Gastroesophageal sphincter (tissue), 3 donors: ENCODE measurements around the gene LBHD2.
A peak's percentile ranks its signal among the peaks of the same experiment; 100 is the strongest.

ENCODE experiments used
- POLR2AphosphoS5 ChIP-seq: sonication (generic); formaldehyde crosslinking; IDR thresholded peaks from one replicate; pipeline ENCODE4 v1.6.1; 2017; ENCODE audit warnings: antibody characterized with exemption
- TF ChIP-seq, protein P1 (sequence below), 4 experiments: fragments of 200-600 bp in 2 of 4; fragments of 450-650 bp in 2 of 4; sonication (generic) in 1 of 4; IDR thresholded peaks; one replicate each; pipeline ENCODE4 v1.5.1; 2017 to 2019; ENCODE audit warnings: antibody characterized with exemption in 4 of 4, mild to moderate bottlenecking in 2 of 4, moderate library complexity in 2 of 4

DNA sequence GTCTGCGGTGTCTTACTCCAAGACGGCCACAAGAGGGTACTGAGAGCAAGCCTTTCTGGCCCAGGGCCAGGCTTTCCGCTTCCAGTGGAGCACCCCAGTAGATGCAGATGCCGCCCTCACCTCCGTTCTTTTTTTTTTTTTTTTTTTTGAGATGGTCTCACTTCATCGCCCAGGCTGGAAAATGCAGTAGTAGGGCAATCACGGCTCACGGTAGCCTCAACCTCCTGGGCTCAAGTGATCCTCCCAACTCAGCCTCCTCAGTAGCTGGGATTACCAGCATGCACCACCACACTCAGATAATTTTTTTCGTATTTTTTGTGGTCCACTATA lies 5.6 kb upstream of the LBHD2 start:
- TF ChIP-seq, protein P1, sequence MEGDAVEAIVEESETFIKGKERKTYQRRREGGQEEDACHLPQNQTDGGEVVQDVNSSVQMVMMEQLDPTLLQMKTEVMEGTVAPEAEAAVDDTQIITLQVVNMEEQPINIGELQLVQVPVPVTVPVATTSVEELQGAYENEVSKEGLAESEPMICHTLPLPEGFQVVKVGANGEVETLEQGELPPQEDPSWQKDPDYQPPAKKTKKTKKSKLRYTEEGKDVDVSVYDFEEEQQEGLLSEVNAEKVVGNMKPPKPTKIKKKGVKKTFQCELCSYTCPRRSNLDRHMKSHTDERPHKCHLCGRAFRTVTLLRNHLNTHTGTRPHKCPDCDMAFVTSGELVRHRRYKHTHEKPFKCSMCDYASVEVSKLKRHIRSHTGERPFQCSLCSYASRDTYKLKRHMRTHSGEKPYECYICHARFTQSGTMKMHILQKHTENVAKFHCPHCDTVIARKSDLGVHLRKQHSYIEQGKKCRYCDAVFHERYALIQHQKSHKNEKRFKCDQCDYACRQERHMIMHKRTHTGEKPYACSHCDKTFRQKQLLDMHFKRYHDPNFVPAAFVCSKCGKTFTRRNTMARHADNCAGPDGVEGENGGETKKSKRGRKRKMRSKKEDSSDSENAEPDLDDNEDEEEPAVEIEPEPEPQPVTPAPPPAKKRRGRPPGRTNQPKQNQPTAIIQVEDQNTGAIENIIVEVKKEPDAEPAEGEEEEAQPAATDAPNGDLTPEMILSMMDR (IDR thresholded peaks at IDR 0.05), result peak in 3 of 4 experiments; percentile 69 to 85 (median 84)
- TF ChIP-seq POLR2AphosphoS5, result peak; percentile 52
